ENCODE results near the gene IL27RA.

- no peak for TF ChIP-seq CTCF (IDR thresholded peaks at IDR 0.05; ENCODE audit: poor library complexity, severe bottlenecking)
- TF ChIP-seq EP300 (conservative IDR thresholded peaks at IDR 0.05; ENCODE audit: poor library complexity, severe bottlenecking): no peak
- TF ChIP-seq POLR2AphosphoS5 (IDR thresholded peaks at IDR 0.05): no peak
- TF ChIP-seq MXI1 (conservative IDR thresholded peaks at IDR 0.05; ENCODE audit: poor library complexity, severe bottlenecking): no peak
- TF ChIP-seq RAD21 (conservative IDR thresholded peaks at IDR 0.05): no peak
Observed at GRCh38 chr19:13982773-13983172, 48.8 kb upstream of the IL27RA start.
